Mesenchymal stem cell (in vitro differentiated cells and primary cell): Measurements from ENCODE around the gene MAP3K20.

Source experiments
- DNase-seq: peaks from one replicate; pipeline ENCODE4 v3.0.0-alpha.2; 2013
- H2AFZ ChIP-seq: one replicate; pipeline ENCODE4 v1.6.1; 2013; ENCODE audit warnings: low read depth, mild to moderate bottlenecking, control low read depth, inconsistent platforms, low read length, moderate library complexity
- H2AK5ac ChIP-seq: 2 replicates; pipeline ENCODE4 v1.6.1; 2013; ENCODE audit warnings: low read length, moderate library complexity, mild to moderate bottlenecking, inconsistent platforms; ENCODE audit not compliant: severe bottlenecking
- H2BK120ac ChIP-seq: one replicate; pipeline ENCODE4 v1.6.1; 2013; ENCODE audit warnings: low read depth, mild to moderate bottlenecking, inconsistent platforms, low read length, moderate library complexity
- H2BK12ac ChIP-seq, 2 experiments: one replicate each; pipeline ENCODE4 v1.6.1; 2013; ENCODE audit warnings: inconsistent platforms in 2 of 2, low read length in 2 of 2, mild to moderate bottlenecking in 2 of 2, moderate library complexity in 2 of 2, control low read depth in 1 of 2
- H2BK15ac ChIP-seq: one replicate; pipeline ENCODE4 v1.6.1; 2013; ENCODE audit warnings: mild to moderate bottlenecking, low read depth, inconsistent platforms; ENCODE audit not compliant: poor library complexity, severe bottlenecking
- H2BK5ac ChIP-seq: 2 replicates; pipeline ENCODE4 v1.6.1; 2013; ENCODE audit warnings: low read depth, mild to moderate bottlenecking, low read length, control low read depth, inconsistent platforms; ENCODE audit not compliant: poor library complexity, severe bottlenecking
- H3K14ac ChIP-seq, 2 experiments: one replicate each; pipeline ENCODE4 v1.6.1; 2013; ENCODE audit warnings: inconsistent platforms in 2 of 2, low read length in 2 of 2, control low read depth in 1 of 2, mild to moderate bottlenecking in 1 of 2, moderate library complexity in 1 of 2
- H3K18ac ChIP-seq, 2 experiments: one replicate each; pipeline ENCODE4 v1.6.1; 2013; ENCODE audit warnings: inconsistent platforms in 2 of 2, low read length in 2 of 2, control low read depth in 1 of 2, low read depth in 1 of 2, mild to moderate bottlenecking in 1 of 2
- H3K23ac ChIP-seq, 2 experiments: one replicate each; pipeline ENCODE4 v1.6.1; 2013; ENCODE audit warnings: inconsistent platforms in 2 of 2, low read length in 2 of 2, mild to moderate bottlenecking in 2 of 2, moderate library complexity in 2 of 2, control low read depth in 1 of 2
- H3K27ac ChIP-seq: 2 replicates; pipeline ENCODE4 v1.5.1; 2013; ENCODE audit warnings: mild to moderate bottlenecking, moderate library complexity, low read length, control low read depth, inconsistent platforms; ENCODE audit not compliant: poor library complexity, severe bottlenecking
- H3K27me3 ChIP-seq, 2 experiments: 2 replicates each; pipeline versions ENCODE4 v1.6.1 to v1.7.0; 2013; ENCODE audit warnings: low read length in 2 of 2, mild to moderate bottlenecking in 2 of 2, moderate library complexity in 2 of 2, control low read depth in 1 of 2, inconsistent platforms in 1 of 2; ENCODE audit not compliant: control insufficient read depth in 1 of 2, insufficient read depth in 1 of 2
- H3K36me3 ChIP-seq, 2 experiments: 2 replicates each; pipeline versions ENCODE4 v1.6.1 to v1.7.0; 2013; ENCODE audit warnings: low read length in 2 of 2, control low read depth in 1 of 2, inconsistent platforms in 1 of 2, low read depth in 1 of 2, mild to moderate bottlenecking in 1 of 2; ENCODE audit not compliant: insufficient read depth in 2 of 2, control insufficient read depth in 1 of 2
- H3K4ac ChIP-seq, 2 experiments: one replicate each; pipeline ENCODE4 v1.6.1; 2013; ENCODE audit warnings: inconsistent platforms in 2 of 2, low read length in 2 of 2, mild to moderate bottlenecking in 2 of 2, moderate library complexity in 2 of 2, control low read depth in 1 of 2, low read depth in 1 of 2
- H3K4me1 ChIP-seq: 2 replicates; pipeline ENCODE4 v1.6.1; 2013; ENCODE audit warnings: low read depth, low read length, control low read depth; ENCODE audit not compliant: control insufficient read depth, insufficient read depth
- H3K4me2 ChIP-seq: 2 replicates; pipeline ENCODE4 v1.6.1; 2013; ENCODE audit warnings: low read length, mild to moderate bottlenecking, inconsistent platforms; ENCODE audit not compliant: poor library complexity, severe bottlenecking
- H3K4me3 ChIP-seq, 2 experiments: 2 replicates each; pipeline versions ENCODE4 v1.5.1 to v1.7.0; 2013; ENCODE audit warnings: low read length in 2 of 2, mild to moderate bottlenecking in 2 of 2, control low read depth in 1 of 2, low read depth in 1 of 2; ENCODE audit not compliant: insufficient read depth in 1 of 2
- H3K79me1 ChIP-seq: replicated peaks from 2 replicates; pipeline ENCODE4 v1.6.1; 2013; ENCODE audit warnings: mild to moderate bottlenecking, control low read depth, low read length, inconsistent platforms; ENCODE audit not compliant: poor library complexity, severe bottlenecking
- H3K9ac ChIP-seq: 2 replicates; pipeline ENCODE4 v1.7.0; 2013; ENCODE audit warnings: mild to moderate bottlenecking, low read length, moderate library complexity
- H3K9me3 ChIP-seq: 2 replicates; pipeline ENCODE4 v1.7.0; 2013; ENCODE audit warnings: mild to moderate bottlenecking, low read length; ENCODE audit not compliant: control insufficient read depth
- H4K8ac ChIP-seq: one replicate; pipeline ENCODE4 v1.6.1; 2013; ENCODE audit warnings: inconsistent platforms, mild to moderate bottlenecking, low read length, moderate library complexity
- H4K91ac ChIP-seq: one replicate; pipeline ENCODE4 v1.6.1; 2013; ENCODE audit warnings: mild to moderate bottlenecking, low read length, inconsistent platforms
- WGBS: methylation state at CpG from one replicate; pipeline ENCODE4 v1.1.7; 2013; ENCODE audit warnings: mixed read lengths; 5-methylcytosine and 5-hydroxymethylcytosine counted together

Gene MAP3K20

GRCh38 chr2:173216051-173216450 lies 140.4 kb downstream of the MAP3K20 start:
- no peak overlapping the region for H3K27ac ChIP-seq
- no peak overlapping the region for H2AFZ ChIP-seq
- no peak overlapping the region for H2BK12ac ChIP-seq
- H3K79me1 ChIP-seq: peaks cover 8% of the 10 kb centered on the region
- H3K23ac ChIP-seq: no peak overlapping the region
- no peak overlapping the region for H2BK15ac ChIP-seq
- no peak overlapping the region for H3K14ac ChIP-seq
- peaks cover 5% of the 10 kb centered on the region for H3K4me1 ChIP-seq
- H3K4me3 ChIP-seq: no peak overlapping the region
- H3K4me2 ChIP-seq: no peak overlapping the region
- H3K27me3 ChIP-seq: no peaks in the 10 kb centered on the region
- DNase-seq: no peak
- H3K36me3 ChIP-seq: peaks cover 5 to 14% of the 10 kb centered on the region in 2 experiments
- H3K18ac ChIP-seq: no peak overlapping the region
- H3K9me3 ChIP-seq: no peaks in the 10 kb centered on the region
- no peak overlapping the region for H4K91ac ChIP-seq
- no peak overlapping the region for H2BK120ac ChIP-seq
- no peak overlapping the region for H2BK5ac ChIP-seq
- WGBS: 100% methylated on average over 1 of the region's 1 CpG
- no peak overlapping the region for H3K9ac ChIP-seq
- no peak overlapping the region for H3K4ac ChIP-seq
- H2AK5ac ChIP-seq: no peak overlapping the region
- no peak overlapping the region for H4K8ac ChIP-seq

GRCh38 chr2:173216668-173217067 lies 141.0 kb downstream of the MAP3K20 start:
- H4K8ac ChIP-seq: no peak overlapping the region
- H2AFZ ChIP-seq: no peak overlapping the region
- no peak overlapping the region for H2BK12ac ChIP-seq
- no peaks in the 10 kb centered on the region for H3K9me3 ChIP-seq
- peaks cover 5% of the 10 kb centered on the region for H3K4me1 ChIP-seq
- no peak overlapping the region for H3K14ac ChIP-seq
- H2AK5ac ChIP-seq: peak overlapping the region; percentile 70
- no peak for DNase-seq
- no peak overlapping the region for H3K9ac ChIP-seq
- H3K36me3 ChIP-seq: peaks cover 0 to 15% of the 10 kb centered on the region in 2 experiments
- H3K79me1 ChIP-seq: peaks cover 5% of the 10 kb centered on the region
- H2BK5ac ChIP-seq: no peak overlapping the region
- H3K27me3 ChIP-seq: no peaks in the 10 kb centered on the region
- no peak overlapping the region for H3K4me3 ChIP-seq
- no peak overlapping the region for H2BK15ac ChIP-seq
- H3K4me2 ChIP-seq: no peak overlapping the region
- H2BK120ac ChIP-seq: no peak overlapping the region
- H3K27ac ChIP-seq: no peak overlapping the region
- no peak overlapping the region for H3K18ac ChIP-seq
- no peak overlapping the region for H3K4ac ChIP-seq
- no peak overlapping the region for H4K91ac ChIP-seq
- no peak overlapping the region for H3K23ac ChIP-seq
- WGBS: 80% methylated on average over 2 of the region's 2 CpGs

GRCh38 chr2:173217116-173217840 lies 141.6 kb downstream of the MAP3K20 start:
- Histone ChIP-seq H3K23ac (no peak overlapping the region), H3K4me2 (peak overlapping the region; percentile 36), H2AFZ (no peak overlapping the region), H3K4me3 (peak overlapping the region in 1 of 2 experiments; percentile 4), H2BK15ac (peak overlapping the region; percentile 68), H3K27me3 (no peaks in the 10 kb centered on the region), H3K79me1 (peaks cover 5% of the 10 kb centered on the region), H4K8ac (no peak overlapping the region), H4K91ac (peak overlapping the region; percentile 66), H3K4ac (no peak overlapping the region), H3K36me3 (peaks cover 0 to 14% of the 10 kb centered on the region in 2 experiments), H2BK5ac (no peak overlapping the region), H3K27ac (no peak overlapping the region), H3K4me1 (peaks cover 5% of the 10 kb centered on the region), H3K9ac (peak overlapping the region; percentile 17), H2BK12ac (no peak overlapping the region), H3K14ac (no peak overlapping the region), H2AK5ac (peak overlapping the region; percentile 70), H2BK120ac (no peak overlapping the region), H3K18ac (no peak overlapping the region), H3K9me3 (no peaks in the 10 kb centered on the region)
- no peak for DNase-seq
- WGBS: 90% methylated on average over 13 of the region's 20 CpGs

GRCh38 chr2:173218326-173219056 lies 142.8 kb downstream of the MAP3K20 start:
- no peaks in the 10 kb centered on the region for H3K9me3 ChIP-seq
- peak; percentile 50 for DNase-seq
- no peaks in the 10 kb centered on the region for H3K27me3 ChIP-seq
- no peak overlapping the region for H3K4me3 ChIP-seq
- H2AFZ ChIP-seq: no peak overlapping the region
- H2BK15ac ChIP-seq: no peak overlapping the region
- no peak overlapping the region for H2BK5ac ChIP-seq
- no peak overlapping the region for H3K14ac ChIP-seq
- H3K4ac ChIP-seq: no peak overlapping the region
- H3K23ac ChIP-seq: no peak overlapping the region
- H4K91ac ChIP-seq: no peak overlapping the region
- peak overlapping the region; percentile 20 for H3K27ac ChIP-seq
- H3K18ac ChIP-seq: no peak overlapping the region
- no peak overlapping the region for H3K4me2 ChIP-seq
- peaks cover 5% of the 10 kb centered on the region for H3K4me1 ChIP-seq
- 31% methylated on average over 4 of the region's 6 CpGs for WGBS
- H2BK120ac ChIP-seq: no peak overlapping the region
- no peak overlapping the region for H4K8ac ChIP-seq
- H2AK5ac ChIP-seq: no peak overlapping the region
- no peak overlapping the region for H2BK12ac ChIP-seq
- peak overlapping the region; percentile 48 for H3K9ac ChIP-seq
- H3K79me1 ChIP-seq: peaks cover 5% of the 10 kb centered on the region
- H3K36me3 ChIP-seq: peaks cover 0 to 16% of the 10 kb centered on the region in 2 experiments
